GM21360 (cell line): Measurements from ENCODE around the gene MYO18B.

Experiments
- ATAC-seq: cut with Tn5 transposase; IDR thresholded peaks from one replicate; pipeline ENCODE4 v1.9.1; 2021; ENCODE audit warnings: mild to moderate bottlenecking, moderate library complexity; ENCODE audit not compliant: unreplicated experiment

The MYO18B gene

DNA sequence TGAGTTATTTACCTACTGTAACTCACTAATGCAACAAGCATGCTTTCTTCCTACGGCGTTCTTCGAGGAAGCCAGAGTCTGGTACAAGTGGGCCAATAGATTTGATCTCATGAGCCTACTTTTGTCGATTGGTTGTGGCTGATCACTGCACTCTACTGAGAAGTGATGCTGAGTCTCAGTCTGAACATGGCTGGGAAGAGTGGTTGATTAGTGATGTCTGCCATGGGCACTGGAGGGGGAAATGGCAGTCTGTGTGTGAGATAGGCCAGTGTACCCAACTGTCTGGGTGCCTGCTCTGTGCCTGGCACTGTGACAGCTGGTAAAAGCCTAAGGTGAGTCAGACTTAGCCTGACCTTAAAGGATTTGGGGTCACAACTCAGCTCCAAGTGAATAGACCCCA lies 28.3 kb downstream of the MYO18B start:
- no peak for ATAC-seq

DNA sequence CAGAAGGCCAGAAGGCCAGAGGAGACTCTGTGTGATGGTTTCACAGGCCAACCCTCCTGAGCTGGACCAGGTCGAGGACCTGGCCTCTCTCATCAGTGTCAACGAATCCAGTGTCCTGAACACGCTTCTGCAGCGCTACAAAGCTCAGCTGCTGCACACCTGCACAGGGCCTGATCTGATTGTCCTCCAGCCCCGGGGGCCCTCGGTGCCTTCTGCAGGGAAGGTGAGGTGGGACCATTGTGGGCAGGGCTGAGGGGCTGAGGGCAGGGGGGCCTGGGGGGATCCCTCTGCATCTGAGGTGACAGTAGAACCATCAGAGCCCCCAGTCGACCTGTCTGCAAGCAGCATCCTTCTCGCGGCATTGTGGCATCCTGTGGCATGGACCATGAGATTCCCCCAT lies 30.3 kb downstream of the MYO18B start:
- ATAC-seq = no peak

DNA sequence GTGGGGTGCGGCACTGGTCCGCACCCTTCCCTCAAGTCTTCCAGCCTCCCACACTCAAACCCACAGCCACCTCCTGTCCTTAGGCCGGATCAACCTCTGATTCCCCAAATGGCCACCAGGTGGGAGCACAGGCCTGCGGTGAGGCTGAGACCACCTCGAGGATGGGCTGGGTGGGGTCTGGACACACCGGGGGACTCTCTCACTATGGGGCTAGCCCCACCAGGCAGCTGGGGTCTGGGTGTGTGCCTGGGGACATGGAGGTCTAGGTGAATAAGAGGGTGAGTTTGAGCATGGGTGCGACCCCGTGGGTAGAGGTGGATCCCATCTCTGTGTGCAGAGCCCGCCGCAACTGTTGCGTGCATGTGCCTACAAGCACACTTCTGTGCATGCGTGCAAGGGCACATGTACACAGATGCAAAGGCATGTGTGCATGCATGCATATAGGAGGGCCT lies 32.6 kb downstream of the MYO18B start:
- no peak for ATAC-seq

DNA sequence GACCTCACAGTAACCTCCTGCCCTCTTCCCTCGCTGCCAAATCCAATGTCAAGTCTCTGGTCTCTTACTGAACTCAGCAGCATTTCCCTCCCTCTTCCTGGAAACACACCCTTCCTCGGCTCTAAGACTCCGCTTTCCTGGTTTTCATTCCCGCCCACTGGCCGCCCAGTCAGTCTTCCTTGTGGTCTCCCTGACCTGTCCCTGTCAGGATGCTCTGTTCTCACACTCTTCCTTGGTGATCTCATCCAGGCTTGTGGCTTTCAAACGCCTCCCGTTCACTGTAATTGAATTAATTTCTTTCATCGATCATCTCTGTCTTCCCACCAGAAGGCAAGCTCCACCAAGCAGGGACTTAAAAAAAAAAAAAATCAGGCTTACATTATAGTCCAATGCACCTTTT lies 33.5 kb downstream of the MYO18B start:
- no peak for ATAC-seq

DNA sequence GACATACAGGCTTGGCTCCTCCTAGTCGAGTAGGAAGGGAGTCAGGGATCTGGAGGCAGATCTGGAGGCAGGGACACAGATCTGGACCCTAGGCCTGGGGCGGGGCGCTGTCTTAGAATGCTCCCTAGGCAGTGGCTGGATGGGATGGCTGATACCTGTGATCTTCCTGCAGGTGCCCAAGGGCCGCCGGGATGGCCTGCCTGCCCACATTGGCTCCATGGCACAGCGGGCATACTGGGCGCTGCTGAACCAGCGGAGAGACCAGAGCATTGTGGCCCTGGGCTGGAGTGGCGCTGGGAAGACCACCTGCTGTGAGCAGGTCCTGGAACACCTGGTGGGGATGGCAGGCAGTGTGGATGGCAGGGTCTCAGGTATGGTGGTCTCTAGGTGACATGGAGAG lies 35.4 kb downstream of the MYO18B start:
- no peak for ATAC-seq

DNA sequence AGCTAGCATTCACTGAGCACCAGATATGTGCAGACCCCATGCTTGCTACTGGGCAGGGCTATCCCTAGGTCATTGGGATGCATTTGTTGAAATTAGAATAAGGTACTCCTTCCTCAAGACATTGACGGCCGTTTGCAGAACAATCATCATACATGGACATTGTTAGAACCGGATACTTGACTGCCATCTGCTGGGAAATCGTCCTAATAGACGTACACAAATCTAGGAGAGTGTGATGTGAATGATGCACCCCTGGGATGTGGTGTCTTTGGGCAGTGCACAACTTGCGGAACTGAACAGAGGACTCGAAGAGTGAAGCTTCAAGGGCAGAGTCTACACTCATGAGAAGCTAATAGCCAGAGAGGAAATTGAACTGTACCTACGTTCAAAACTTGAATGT lies 35.9 kb downstream of the MYO18B start:
- no peak for ATAC-seq

DNA sequence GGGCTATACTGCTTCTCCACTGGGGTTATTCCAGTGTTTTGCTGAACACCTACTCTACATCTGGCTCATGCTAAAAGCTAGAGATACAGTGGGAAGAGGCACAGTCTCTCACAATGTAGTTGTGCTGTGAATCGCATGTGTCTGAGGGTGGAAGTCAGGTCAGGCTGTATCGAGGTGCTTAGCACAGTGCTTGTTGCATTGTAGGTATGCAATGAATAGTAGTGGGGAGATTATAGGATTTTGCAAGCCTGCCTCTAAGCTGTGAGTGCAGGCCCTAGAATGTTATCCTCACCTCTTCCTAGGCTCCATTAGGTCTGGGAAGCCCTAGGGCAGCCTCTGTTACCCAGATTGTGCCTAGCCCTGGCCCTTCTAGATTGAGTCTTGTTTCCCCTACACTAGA lies 37.4 kb downstream of the MYO18B start:
- ATAC-seq = no peak

DNA sequence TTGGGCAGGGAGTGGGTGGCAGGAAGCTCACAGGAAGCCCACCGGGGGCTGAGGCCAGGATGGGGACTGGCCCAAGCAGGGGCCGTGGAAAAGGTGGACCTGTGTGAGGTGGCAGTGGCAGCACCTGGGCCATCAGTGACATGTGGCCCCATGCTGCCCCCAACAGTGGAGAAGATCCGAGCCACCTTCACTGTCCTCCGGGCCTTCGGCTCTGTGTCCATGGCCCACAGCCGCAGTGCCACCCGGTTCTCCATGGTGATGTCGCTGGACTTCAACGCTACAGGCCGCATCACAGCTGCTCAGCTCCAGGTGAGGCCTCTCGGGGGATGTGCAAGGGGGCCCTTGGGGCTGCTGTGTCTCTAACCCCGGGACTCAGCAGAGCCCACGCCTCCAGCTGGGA lies 37.9 kb downstream of the MYO18B start:
- ATAC-seq = no peak

DNA sequence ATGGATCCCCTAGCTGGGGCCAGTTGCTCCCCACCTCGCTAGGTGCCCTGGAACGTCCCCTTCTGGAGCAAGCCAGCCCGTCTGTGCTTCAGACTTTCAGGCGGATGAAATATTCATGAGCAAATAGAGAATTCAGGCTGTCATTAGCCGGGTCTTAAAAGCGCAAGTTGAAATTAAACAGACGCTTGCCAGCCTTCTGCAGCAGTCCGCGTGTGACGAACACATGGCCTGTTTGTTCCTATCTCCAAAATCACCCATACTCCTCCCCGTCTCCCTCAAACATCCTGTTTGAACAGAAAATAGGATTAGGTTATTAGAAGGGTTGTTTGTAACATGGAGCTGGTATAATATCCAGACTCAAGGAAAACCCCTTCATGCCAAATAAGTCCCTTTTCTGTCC lies 38.7 kb downstream of the MYO18B start:
- ATAC-seq = no peak

DNA sequence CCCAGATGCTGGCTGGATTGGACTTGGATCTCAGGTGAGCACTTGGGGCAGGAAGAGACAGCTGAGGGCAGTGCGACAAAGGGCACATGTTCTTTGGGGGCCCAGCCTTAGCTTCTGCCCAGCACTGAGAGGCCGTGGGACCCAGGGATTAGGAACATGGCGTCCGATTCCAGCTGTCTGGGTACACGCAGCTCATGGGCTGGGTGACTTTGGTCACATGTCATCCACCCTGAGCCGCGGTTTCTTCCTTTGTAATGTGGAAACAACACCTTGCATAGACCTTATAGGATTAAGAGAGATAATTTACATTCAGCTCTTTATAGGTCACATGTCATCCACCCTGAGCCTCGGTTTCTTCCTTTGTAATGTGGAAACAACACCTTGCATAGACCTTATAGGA lies 39.8 kb downstream of the MYO18B start:
- no peak for ATAC-seq

DNA sequence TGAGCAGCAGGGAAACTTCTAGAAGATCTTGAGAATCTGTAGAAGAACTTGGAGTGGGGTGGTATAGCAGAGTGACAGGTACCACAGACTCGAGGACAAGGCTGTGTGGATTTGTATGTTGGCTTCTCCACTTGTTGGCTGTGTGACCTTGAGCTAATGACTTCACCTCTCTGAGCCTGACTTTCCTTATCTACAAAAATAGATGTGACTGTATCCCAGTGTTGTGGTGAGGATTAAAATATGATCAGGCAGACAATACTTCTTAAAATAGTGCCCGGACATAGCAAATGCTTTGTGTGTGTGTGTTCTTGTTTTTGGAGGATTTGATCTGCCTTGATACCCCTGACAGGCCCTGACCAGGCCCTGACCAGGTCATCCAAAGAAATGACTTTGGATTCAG lies 40.8 kb downstream of the MYO18B start:
- no peak for ATAC-seq

DNA sequence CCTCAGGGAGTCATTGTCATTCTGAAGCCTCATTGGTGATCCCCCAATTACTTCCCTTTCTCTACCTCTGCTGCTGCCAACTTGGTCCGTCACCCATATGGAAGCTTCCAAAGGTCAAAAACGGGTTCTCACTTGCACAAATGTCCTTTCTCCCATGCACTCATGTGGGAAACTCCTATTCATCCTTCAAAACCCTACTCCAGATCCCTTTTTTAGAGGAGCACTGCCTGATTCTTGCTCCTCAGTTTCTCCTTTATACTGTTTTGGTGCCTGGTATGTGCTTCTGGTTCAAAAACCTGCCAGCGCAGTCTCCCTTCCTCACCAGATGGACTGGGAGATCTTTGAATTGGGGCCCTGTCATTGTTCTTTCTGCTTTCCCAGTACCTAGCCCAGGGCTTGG lies 41.9 kb downstream of the MYO18B start:
- no peak for ATAC-seq

DNA sequence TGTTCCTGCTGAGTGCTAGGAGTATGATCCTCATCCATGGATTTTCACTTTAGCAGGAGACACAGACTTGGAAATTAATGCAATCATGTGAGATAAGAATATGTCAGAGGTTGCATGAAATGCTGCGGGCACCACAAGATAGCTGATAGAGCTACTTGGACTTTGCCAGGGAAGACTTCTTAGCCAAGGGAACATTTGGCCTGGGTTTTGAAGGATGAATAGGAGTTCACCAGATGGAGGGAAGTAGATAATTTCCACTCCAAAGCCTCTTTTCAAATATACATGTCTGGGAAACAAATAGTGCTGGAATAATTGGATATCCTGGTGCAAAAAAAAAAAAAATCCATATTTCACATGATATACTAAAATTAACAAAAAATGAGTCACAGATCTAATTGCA lies 44.2 kb downstream of the MYO18B start:
- ATAC-seq = no peak

DNA sequence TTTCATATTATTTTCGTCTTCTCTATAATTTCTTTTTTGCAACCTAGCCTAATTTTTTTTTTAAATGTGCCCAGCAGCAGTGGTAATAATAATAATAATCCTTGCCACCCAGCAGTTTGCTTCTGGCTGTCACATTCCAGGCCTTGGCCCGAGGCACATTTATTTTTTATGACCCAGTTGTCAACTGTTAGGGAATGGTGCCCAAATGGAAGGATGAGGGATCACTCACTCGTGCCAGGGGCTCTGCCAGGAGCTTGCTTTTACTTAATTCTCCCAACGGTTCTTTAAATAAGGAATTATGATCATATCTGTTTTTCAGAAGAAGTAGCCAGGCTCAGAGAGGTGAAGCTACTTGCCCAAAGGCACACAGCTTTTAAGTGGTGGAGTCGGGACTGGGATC lies 49.6 kb downstream of the MYO18B start:
- no peak for ATAC-seq

DNA sequence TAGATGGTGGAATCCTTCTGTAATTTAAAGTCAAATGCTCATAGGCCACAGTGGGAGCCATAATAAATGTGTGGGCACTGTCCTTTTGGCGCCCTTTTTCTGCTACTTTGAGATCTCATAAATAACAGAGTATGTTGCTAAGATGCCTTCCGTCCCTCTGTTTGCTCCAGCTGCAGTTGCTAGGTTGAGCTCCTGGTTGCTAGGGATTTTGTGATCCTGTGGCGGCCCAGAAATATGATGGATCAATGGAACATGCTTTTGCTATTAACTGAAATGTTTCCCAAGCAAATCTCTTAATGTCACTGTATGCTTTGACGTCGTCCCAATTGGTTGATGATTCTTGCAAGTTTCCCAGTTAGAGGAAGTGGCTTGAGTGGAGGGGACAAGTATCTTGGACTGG lies 53.5 kb downstream of the MYO18B start:
- no peak for ATAC-seq

DNA sequence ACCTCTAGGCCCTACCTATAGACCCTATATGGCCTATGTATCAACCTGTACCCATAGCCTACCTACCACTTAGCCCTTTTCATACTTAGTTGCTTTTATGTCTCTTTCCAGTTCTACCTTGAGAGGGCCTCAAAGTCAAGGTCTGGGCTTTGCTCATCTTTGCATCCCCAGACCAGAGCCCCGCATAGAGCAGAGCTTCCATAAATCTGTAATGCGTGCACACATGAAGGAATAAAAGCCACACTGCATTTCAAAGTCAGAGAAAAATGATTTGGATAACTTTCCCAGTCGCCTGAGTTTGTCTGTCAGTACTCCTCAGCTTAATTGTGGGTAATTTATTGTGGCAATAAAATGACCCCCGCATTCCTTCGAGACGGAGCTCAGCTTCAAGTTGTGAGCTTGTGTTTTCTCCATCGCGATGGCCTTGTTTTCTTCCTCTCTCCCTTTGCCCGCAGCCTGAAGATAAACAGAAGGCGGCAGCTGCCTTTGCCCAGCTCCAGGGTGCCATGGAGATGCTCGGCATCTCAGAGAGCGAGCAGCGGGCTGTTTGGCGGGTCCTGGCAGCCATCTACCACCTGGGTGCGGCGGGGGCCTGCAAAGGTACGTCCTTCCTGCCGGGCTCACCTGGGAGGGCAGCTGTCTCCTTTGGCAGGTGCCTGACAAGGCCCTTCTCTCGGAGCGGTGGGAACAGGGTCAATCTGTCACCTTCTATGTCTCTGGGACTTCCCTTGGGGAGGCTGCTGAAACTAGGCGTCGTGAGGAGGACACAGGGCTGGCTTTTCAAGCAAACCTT lies 55.7 kb downstream of the MYO18B start:
- ATAC-seq = no peak

DNA sequence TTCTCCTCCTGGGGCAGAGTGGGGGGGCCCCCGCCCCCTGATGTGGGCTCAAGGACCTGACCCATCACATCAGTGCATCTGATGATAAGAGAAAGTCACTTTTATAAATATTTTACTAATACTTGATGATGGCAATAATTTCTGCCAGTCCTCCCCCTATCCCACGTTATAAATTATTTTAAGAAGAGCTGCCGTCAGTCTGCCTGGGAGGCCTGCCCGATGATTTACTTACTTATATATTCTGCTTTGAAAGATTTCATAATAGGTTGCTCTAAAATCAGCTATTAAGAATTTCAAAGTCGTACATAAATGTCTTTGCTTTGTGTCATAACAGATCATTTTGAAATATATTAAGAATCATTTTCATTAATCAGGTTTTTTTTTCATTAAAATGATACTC lies 58.8 kb downstream of the MYO18B start:
- ATAC-seq = no peak

DNA sequence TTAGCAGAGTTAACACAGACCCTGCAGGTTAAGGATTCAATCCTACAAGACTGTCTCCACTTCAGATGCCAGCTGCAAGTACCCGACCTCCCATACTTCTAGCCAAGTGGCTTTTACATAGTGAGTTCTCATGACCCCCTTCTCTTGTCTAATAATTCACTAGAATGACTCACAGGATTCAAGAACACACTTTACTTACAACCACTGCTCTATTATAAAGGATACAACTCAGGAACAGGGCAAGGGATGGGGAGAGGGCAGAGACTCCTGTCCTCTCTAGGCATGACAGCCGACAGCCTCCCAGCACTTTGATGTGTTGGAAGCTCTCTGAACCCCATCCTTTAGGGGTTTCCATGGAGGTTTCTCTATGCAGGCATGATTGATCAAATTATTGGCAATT lies 60.0 kb downstream of the MYO18B start:
- ATAC-seq = no peak

DNA sequence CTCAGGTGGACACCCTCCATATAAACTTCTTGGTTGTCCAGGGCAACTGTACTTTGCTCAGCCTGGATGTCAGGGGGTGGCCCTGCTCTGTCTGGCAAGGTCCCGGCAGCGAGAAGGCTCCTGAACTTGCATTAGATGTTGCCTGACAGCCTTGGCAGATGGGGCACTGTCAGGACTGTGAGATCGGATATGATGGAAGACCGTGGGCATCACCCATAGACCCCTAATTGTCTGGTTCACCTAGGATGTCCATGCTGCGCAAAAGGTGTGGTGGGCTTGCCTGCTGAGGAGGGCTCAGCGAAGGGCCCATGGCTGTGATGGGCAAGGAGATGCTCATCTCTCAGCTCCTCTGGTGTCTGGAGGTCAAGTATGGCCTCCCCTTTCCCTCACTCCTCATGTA lies 62.7 kb downstream of the MYO18B start:
- ATAC-seq = no peak

DNA sequence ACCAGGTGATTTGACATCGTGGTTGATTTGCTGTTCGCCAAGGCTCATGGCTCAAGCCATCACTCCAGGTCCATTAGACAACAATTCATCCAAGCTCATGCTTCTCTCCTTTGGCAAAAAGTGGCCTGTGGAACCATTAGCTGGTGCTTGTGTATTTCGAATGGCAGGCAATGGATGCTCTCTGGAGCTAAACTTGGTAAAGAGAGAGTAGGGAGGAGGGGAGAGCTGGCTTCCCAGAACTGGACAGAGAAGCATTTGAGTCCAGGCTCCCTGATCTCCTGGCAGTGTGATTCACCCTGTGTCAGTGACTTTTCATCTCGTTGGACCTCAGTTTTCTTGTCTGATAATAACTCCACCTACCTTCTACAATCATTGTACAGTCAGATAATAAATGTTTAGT lies 64.6 kb downstream of the MYO18B start:
- ATAC-seq = no peak

DNA sequence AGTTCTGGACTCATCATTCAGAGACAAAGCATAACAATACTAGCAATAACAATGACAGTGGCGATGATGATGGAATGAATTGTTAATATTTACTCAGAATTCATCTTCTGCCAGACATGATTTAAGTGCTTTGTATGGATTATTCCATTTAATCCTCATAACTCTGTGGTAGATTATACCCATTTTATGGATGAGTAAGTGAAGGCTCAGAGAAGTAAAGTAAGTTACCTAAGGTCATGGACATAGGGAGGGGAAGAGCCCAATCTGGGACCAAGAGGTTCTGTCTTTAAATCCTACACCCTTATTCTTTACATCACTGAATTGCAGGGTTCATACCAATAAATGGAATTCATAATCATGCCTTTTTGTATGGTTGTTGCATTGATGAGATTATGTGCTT lies 72.7 kb downstream of the MYO18B start:
- no peak for ATAC-seq

DNA sequence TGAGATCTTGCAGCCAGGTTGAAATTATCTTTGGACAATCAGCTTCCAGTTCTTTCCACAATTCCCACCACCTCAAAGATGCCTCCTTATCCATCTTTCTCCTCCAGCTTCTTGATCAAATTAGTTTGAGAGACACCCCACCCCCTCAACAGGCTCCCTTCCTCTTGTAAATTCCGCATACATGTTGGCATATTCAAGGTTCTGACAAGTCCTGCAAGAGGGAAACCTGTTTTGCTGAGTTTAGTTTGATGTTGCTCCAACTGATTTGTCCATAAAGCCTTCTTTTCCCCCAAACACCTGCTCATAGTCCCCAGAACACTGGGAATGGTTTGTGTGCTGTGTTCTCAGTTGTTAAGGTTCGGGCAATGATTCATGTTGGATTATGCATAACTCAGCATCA lies 73.6 kb downstream of the MYO18B start:
- no peak for ATAC-seq

DNA sequence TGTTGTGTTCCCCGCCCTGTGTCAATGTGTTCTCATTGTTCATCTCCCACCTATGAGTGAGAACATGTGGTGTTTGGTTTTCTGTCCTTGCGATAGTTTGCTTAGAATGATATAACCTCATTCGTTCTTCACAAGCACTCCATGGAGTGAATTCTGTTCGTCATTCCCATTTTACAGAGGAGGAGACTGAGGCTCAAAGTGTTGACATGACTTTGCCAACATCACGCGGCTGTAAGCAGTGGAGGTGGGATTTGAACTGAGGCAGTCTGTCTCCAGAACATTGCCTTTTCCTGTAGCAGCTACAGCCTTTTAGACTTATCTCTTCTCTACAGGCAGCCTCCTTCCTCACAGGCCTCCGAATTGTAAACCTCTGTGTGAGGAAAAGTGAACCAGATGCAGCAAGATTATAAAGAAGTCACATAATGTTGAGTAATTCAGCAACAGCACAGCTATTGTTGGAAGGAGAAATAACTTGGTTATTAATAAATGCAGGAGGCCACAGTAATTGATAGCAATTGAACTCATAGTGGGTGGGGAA lies 74.6 kb downstream of the MYO18B start:
- ATAC-seq = no peak
